ENCODE data around the gene SBF2. TPM values are rescaled to one million over a fixed set of nuclear protein-coding genes. Genes with fewer than 3 reads are reported as not detected.

The SBF2 gene
- total and polyA plus RNA-seq, 9 of the 15 experiments (the other 6 are each of a cell fraction or from before 2014, with no cell fraction given), result 0.80 to 9.5 (median 5.0) TPM

DNA sequence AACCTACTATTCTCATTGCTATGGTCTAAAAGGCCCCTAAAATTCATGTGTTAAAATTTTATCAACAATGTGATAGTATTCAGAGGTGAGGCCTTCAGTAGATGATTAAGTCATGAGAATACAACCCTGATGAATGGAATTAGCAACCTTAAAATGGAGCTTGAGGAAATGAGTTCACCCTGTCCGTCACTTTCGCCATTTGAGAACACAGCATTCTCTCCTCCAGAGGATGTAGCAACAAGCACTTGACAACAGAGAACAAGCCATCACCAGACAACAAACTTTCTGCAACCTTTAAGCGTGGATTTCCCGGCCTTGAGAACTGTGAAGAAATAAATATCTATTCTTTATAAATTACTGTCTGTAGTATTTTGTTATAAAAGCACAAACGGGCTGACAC lies 197.0 kb downstream of the SBF2 start:
- Histone ChIP-seq H3K9ac (ENCODE audit: insufficient read depth in 1 of 2, low read depth in 2 of 2, low read length in 2 of 2) (no peak overlapping the region), H4K20me1 (replicated peaks; ENCODE audit: control insufficient read depth, insufficient read depth, low read length) (no peaks in the 10 kb centered on the region), H3K9me1 (ENCODE audit: control insufficient read depth, insufficient read depth, low read length) (no peaks in the 10 kb centered on the region), H3K27me3 (ENCODE audit: control insufficient read depth in 2 of 2, insufficient read depth in 2 of 2, low read length in 2 of 2) (peaks cover 0 to 3% of the 10 kb centered on the region in 2 experiments; a peak in 1 of 5 replicates), H3K4me3 (no peak overlapping the region), H3K79me2 (ENCODE audit: control insufficient read depth, insufficient read depth, low read length) (no peaks in the 10 kb centered on the region), H3K4me2 (ENCODE audit: insufficient read depth, low read length) (no peak overlapping the region), H3K36me3 (ENCODE audit: control insufficient read depth, insufficient read depth, low read length) (no peaks in the 10 kb centered on the region), H3K27ac (ENCODE audit: extremely low read depth, low read depth, low read length) (no peak overlapping the region), H2AFZ (ENCODE audit: low read depth, low read length) (no peak overlapping the region), H3K9me3 (replicated peaks; ENCODE audit: control insufficient read depth, insufficient read depth, low read depth, low read length) (no peaks in the 10 kb centered on the region), H3K4me1 (replicated peaks in 1 of 2; ENCODE audit: control insufficient read depth in 2 of 2, insufficient read depth in 2 of 2, low read length in 2 of 2) (no peaks in the 10 kb centered on the region)
- DNase-seq (ENCODE audit: extremely low read depth in 1 of 4, low spot score in 3 of 4) (no peak), ATAC-seq (no peak), FAIRE-seq (no peak)
- POLR2A ChIA-PET, result no interaction called here
- 1% methylated on average over 5 of the region's 5 CpGs for WGBS (ENCODE audit: insufficient coverage, low coverage, missing lambda C conversion rate)
- intact Hi-C loops (cut with micrococcal nuclease), result no loop called here
- in situ Hi-C loops (cut with MboI), result no loop called here
- no TSS peak for BruUV-seq (replicated peaks)
- TF ChIP-seq CBFA2T2 (conservative IDR thresholded peaks at IDR 0.05), result no peak
- no peak for TF ChIP-seq ZKSCAN3 (CRISPR knock-in tag; IDR thresholded peaks at IDR 0.05)
- TF ChIP-seq ZNF707 (CRISPR knock-in tag; conservative IDR thresholded peaks at IDR 0.05), result no peak
- no peak for TF ChIP-seq CC2D1A (IDR thresholded peaks at IDR 0.05)
- TF ChIP-seq ZNF311 (CRISPR knock-in tag; IDR thresholded peaks at IDR 0.05), result no peak
- no peak for TF ChIP-seq ARID1B (IDR thresholded peaks at IDR 0.05)
- TF ChIP-seq, protein P1, sequence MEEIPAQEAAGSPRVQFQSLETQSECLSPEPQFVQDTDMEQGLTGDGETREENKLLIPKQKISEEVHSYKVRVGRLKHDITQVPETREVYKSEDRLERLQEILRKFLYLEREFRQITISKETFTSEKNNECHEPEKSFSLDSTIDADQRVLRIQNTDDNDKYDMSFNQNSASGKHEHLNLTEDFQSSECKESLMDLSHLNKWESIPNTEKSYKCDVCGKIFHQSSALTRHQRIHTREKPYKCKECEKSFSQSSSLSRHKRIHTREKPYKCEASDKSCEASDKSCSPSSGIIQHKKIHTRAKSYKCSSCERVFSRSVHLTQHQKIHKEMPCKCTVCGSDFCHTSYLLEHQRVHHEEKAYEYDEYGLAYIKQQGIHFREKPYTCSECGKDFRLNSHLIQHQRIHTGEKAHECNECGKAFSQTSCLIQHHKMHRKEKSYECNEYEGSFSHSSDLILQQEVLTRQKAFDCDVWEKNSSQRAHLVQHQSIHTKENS (CRISPR knock-in tag; IDR thresholded peaks at IDR 0.05), result no peak
- TF ChIP-seq PCBP2 (IDR thresholded peaks at IDR 0.05; ENCODE audit: low read depth, low read length, poor library complexity, severe bottlenecking), result no peak
- no peak for TF ChIP-seq ZNF239 (CRISPR knock-in tag; IDR thresholded peaks at IDR 0.05)
- no peak for TF ChIP-seq ATF1 (CRISPR knock-in tag; IDR thresholded peaks at IDR 0.05)
- no peak for TF ChIP-seq ATF1 (tag; IDR thresholded peaks at IDR 0.05)
- no peak for TF ChIP-seq ZNF561 (CRISPR knock-in tag; conservative IDR thresholded peaks at IDR 0.05)
- no peak for TF ChIP-seq XRCC4 (IDR thresholded peaks at IDR 0.05; ENCODE audit: extremely low read depth, insufficient read depth, insufficient read length)
- TF ChIP-seq ZNF764 (CRISPR knock-in tag; IDR thresholded peaks at IDR 0.05; ENCODE audit: low read depth), result no peak
- CTCF ChIA-PET (ENCODE audit: low intra/inter-chr PET ratio), result no interaction called here
